Right cardiac atrium (tissue), 5 donors: Measurements from ENCODE around the gene GOLGA3. TPM values are rescaled to one million over a fixed set of nuclear protein-coding genes. Genes with fewer than 3 reads are reported as not detected.
A peak's percentile ranks its signal among the peaks of the same experiment; 100 is the strongest.
"Not testable (repeated sequence)": the region's sequence is repeated elsewhere in the genome, so short reads cannot be mapped to it uniquely, and the experiment has no call there.

Source experiments
- ATAC-seq, 2 donors: fragments of 200-7000 bp; cut with Tn5 transposase; one replicate each; pipeline versions ENCODE4 v1.8.0 to v1.9.1; 2020; ENCODE audit warnings: moderate library complexity in 2 of 2, mild to moderate bottlenecking in 1 of 2
- DNase-seq, 3 donors: peaks; one replicate each; pipeline ENCODE4 v3.0.0-alpha.2; 2020
- H3K27ac ChIP-seq: one replicate; pipeline ENCODE4 v1.5.1; 2013; ENCODE audit warnings: mild to moderate bottlenecking, low read length, control low read depth, moderate library complexity
- H3K27me3 ChIP-seq: one replicate; pipeline ENCODE4 v1.6.1; 2013; ENCODE audit not compliant: control insufficient read depth, insufficient read depth
- H3K4me1 ChIP-seq: one replicate; pipeline ENCODE4 v1.6.1; 2013; ENCODE audit warnings: low read length; ENCODE audit not compliant: control insufficient read depth, insufficient read depth
- H3K4me3 ChIP-seq: one replicate; pipeline ENCODE4 v1.5.1; 2013; ENCODE audit warnings: low read length, control low read depth
- H3K9me3 ChIP-seq: one replicate; pipeline ENCODE4 v1.6.1; 2013; ENCODE audit warnings: low read length; ENCODE audit not compliant: control insufficient read depth
- WGBS: extraction: QIAGEN DNeasy Blood & Tissue Kit; methylation state at CpG from one replicate; pipeline ENCODE4 v1.1.7; 2013; 5-methylcytosine and 5-hydroxymethylcytosine counted together
- intact Hi-C, 4 donors: fragments of 100-400 bp; cut with DNase I; formaldehyde crosslinking; loops; one replicate each; pipeline versions ENCODE4 v1.11.0 to v1.14.0; 2022 to 2023
- polyA plus RNA-seq: library from polyadenylated mRNA; stranded (reverse); fragments of 200-250 nt; gene quantifications from one replicate; pipeline ENCODE4 v1.2.3, GENCODE V29; 2013
- total RNA-seq, 4 donors: library from RNA; stranded (reverse); fragmentation: NEBNext Ultra II Directional; extraction: Animal tissue kit (Norgen Biotek cat#: 25700); gene quantifications; one replicate each; pipeline ENCODE4 v1.2.1, GENCODE V29; 2021
- donor health status: healthy with polysubstance abuse.
- donor health status: DM: no; HTN: yes; CAD: no.
- donor health status: DM: no; HTN: no; CAD: no.
- donor health status: DM: no; HTN: yes; CAD: no; lungs with severe emphysema.
- donor health status: DM: yes; HTN: yes; CAD: no.

The GOLGA3 gene
- total and polyA plus RNA-seq, 5 donors: 14.6 to 49.8 (median 31.7) TPM

GRCh38 chr12:132761921-132762583 lies 66.6 kb downstream of the GOLGA3 start:
- no peaks in the 10 kb centered on the region for H3K9me3 ChIP-seq
- WGBS: under 1% methylated on average over 89 of the region's 89 CpGs
- intact Hi-C loops: no loop called here
- peak overlapping the region; percentile 98 for H3K4me3 ChIP-seq
- DNase-seq (peak; percentile 89 to 95 (median 94)), ATAC-seq (peak; percentile 92 to 95)
- H3K4me1 ChIP-seq: peaks cover 13% of the 10 kb centered on the region
- H3K27me3 ChIP-seq: no peaks in the 10 kb centered on the region
- peak overlapping the region; percentile 100 for H3K27ac ChIP-seq

GRCh38 chr12:132761032-132761920 lies 67.4 kb downstream of the GOLGA3 start, which contains the start of gene ANKLE2:
Gene ANKLE2, minus strand, starts transcription at chr12:132761832. Its CDS starts 34 bp downstream, at chr12:132761798.
- under 1% methylated on average over 96 of the region's 97 CpGs for WGBS
- H3K9me3 ChIP-seq: no peaks in the 10 kb centered on the region
- H3K4me1 ChIP-seq: peaks cover 10% of the 10 kb centered on the region
- H3K27me3 ChIP-seq: no peaks in the 10 kb centered on the region
- ATAC-seq: peak; percentile 31 to 49
- peak within 1 kb of the TSS; percentile 100 for H3K27ac ChIP-seq
- intact Hi-C loops: no loop called here
- peak; percentile 57 to 82 (median 81) for DNase-seq
- H3K4me3 ChIP-seq: peak within 1 kb of the TSS; percentile 98

- Histone ChIP-seq H3K9me3 (no peaks in the 10 kb centered on the region), H3K27me3 (no peaks in the 10 kb centered on the region), H3K27ac (no peak overlapping the region), H3K4me1 (peaks cover 9% of the 10 kb centered on the region), H3K4me3 (no peak overlapping the region)
- DNase-seq (peak in 1 of 3 donors; percentile 27), ATAC-seq (no peak)
- WGBS: 93% methylated on average over 8 of the region's 8 CpGs
- intact Hi-C loops: no loop called here
Measured at GRCh38 chr12:132759359-132759758, 69.3 kb downstream of the GOLGA3 start.

DNA sequence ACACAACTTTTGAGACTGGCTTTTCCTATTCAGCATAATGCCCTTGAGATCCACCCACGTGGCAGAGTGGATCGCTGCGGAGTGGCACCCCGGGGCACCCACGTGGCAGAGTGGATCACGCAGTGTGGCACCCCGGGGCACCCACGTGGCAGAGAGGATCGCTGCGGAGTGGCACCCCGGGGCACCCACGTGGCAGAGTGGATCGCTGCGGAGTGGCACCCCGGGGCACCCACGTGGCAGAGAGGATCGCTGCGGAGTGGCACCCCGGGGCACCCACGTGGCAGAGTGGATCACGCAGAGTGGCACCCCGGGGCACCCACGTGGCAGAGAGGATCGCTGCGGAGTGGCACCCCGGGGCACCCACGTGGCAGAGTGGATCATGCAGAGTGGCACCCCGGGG lies 69.8 kb downstream of the GOLGA3 start:
- H3K4me3 ChIP-seq, H3K9me3 ChIP-seq, H3K27me3 ChIP-seq, H3K27ac ChIP-seq, ATAC-seq, H3K4me1 ChIP-seq, intact Hi-C loops: not testable (repeated sequence)
- 89% methylated on average over 28 of the region's 28 CpGs for WGBS
- DNase-seq: peak in 1 of 3 donors; percentile 33

- peak in 1 of 3 donors; percentile 21 for DNase-seq
- 74% methylated on average over 14 of the region's 14 CpGs for WGBS
- intact Hi-C loops: no loop called here
- Histone ChIP-seq H3K27ac (no peak overlapping the region), H3K4me1 (no peaks in the 10 kb centered on the region), H3K4me3 (no peak overlapping the region), H3K9me3 (no peaks in the 10 kb centered on the region), H3K27me3 (no peaks in the 10 kb centered on the region)
- ATAC-seq: peak in 1 of 2 donors; percentile 31
Measured at GRCh38 chr12:132754160-132754932, 74.3 kb downstream of the GOLGA3 start.

DNA sequence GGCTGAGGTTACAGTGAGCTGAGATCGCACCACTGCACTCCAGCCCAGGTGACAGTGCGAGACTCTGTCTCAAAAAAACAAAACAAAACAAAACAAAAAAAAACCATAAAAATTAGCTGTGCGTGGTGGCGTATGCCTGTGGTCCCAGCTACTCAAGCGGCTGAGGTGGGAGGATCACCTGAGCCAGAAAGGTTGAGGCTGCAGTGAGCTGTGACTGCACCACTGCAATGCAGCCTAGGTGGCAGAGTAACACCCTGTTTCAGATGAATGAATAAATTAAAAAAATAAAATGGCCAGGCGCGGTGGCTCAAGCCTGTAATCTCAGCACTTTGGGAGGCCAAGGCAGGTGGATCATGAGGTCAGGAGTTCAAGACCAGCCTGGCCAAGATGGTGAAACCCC lies 75.0 kb downstream of the GOLGA3 start:
- WGBS: 96% methylated on average over 7 of the region's 7 CpGs

GRCh38 chr12:132748319-132748718 lies 80.3 kb downstream of the GOLGA3 start:
- no peak overlapping the region for H3K4me3 ChIP-seq
- no peaks in the 10 kb centered on the region for H3K4me1 ChIP-seq
- no peak overlapping the region for H3K27ac ChIP-seq
- no peaks in the 10 kb centered on the region for H3K9me3 ChIP-seq
- ATAC-seq (no peak), DNase-seq (peak in 1 of 3 donors; percentile 23)
- no peaks in the 10 kb centered on the region for H3K27me3 ChIP-seq
- WGBS: 83% methylated on average over 10 of the region's 10 CpGs
- intact Hi-C loops: no loop called here

More for the DNA sequence above, 75.0 kb downstream of the GOLGA3 start:
- DNase-seq, H3K27me3 ChIP-seq, intact Hi-C loops, H3K4me1 ChIP-seq, H3K9me3 ChIP-seq, ATAC-seq, H3K27ac ChIP-seq, H3K4me3 ChIP-seq: not testable (repeated sequence)

GRCh38 chr12:132747896-132748295 lies 80.8 kb downstream of the GOLGA3 start:
- DNase-seq (peak in 1 of 3 donors; percentile 19), ATAC-seq (no peak)
- intact Hi-C loops: no loop called here
- Histone ChIP-seq H3K4me1 (no peaks in the 10 kb centered on the region), H3K27me3 (no peaks in the 10 kb centered on the region), H3K27ac (no peak overlapping the region), H3K9me3 (no peaks in the 10 kb centered on the region), H3K4me3 (no peak overlapping the region)
- WGBS: 93% methylated on average over 22 of the region's 22 CpGs

DNA sequence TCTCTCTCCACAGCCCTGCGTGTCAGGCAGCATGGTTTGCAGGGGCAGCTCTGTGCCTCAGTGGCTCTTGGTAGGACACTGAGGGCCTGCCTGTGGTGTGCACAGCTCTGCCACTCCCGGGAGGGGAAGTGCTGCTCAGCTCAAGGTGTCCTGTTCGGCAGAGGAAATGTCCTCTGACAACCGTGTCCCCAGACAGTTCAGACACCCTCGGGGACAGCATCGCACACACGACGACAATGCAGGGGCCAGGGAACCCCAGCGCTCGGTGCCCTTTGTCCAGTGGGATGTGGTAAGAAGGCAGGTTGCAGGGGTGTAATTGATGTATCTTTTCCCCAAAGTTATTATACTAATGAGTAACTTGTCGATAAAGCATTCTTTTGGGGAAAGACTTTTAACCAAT lies 81.3 kb downstream of the GOLGA3 start:
- WGBS: 87% methylated on average over 11 of the region's 11 CpGs
- Histone ChIP-seq H3K4me1 (no peaks in the 10 kb centered on the region), H3K4me3 (no peak overlapping the region), H3K27me3 (no peaks in the 10 kb centered on the region), H3K9me3 (no peaks in the 10 kb centered on the region), H3K27ac (no peak overlapping the region)
- peak in 1 of 3 donors; percentile 29 for DNase-seq
- intact Hi-C loops: no loop called here
- ATAC-seq: no peak

GRCh38 chr12:132746613-132747012 lies 82.1 kb downstream of the GOLGA3 start:
- ATAC-seq (no peak), DNase-seq (no peak)
- 85% methylated on average over 3 of the region's 3 CpGs for WGBS

More at GRCh38 chr12:132746613-132747012, 82.1 kb downstream of the GOLGA3 start:
- no peaks in the 10 kb centered on the region for H3K27me3 ChIP-seq
- H3K4me3 ChIP-seq: no peak overlapping the region
- no peaks in the 10 kb centered on the region for H3K9me3 ChIP-seq
- intact Hi-C loops: no loop called here
- H3K27ac ChIP-seq: no peak overlapping the region
- H3K4me1 ChIP-seq: no peaks in the 10 kb centered on the region
